ENCODE results near the gene CA9. TPM values are rescaled to one million over a fixed set of nuclear protein-coding genes. Genes with fewer than 3 reads are reported as not detected.
"Not testable (repeated sequence)": the region's sequence is repeated elsewhere in the genome, so short reads cannot be mapped to it uniquely, and the experiment has no call there.

CA9 gene
- total RNA-seq, 1 experiment from 2014 or later: 8.5 TPM

GRCh38 chr9:35641478-35641877, 32.2 kb upstream of the CA9 start:
- H3K9me2 ChIP-seq (ENCODE audit: insufficient read depth); H3K9me3 ChIP-seq (ENCODE audit: control insufficient read depth in 1 of 2, insufficient read depth in 1 of 2, low read depth in 1 of 2, low read length in 2 of 2); BruUV-seq (replicated peaks); H3K79me2 ChIP-seq (ENCODE audit: insufficient read depth, low read length); H3K36me3 ChIP-seq (ENCODE audit: control insufficient read depth in 1 of 2, insufficient read depth in 2 of 2, low read length in 2 of 2); H4K20me1 ChIP-seq (ENCODE audit: insufficient read depth); H3K4me3 ChIP-seq (replicated peaks in 1 of 2; ENCODE audit: low read depth in 1 of 2, low read length in 2 of 2); RAD21 ChIA-PET (ENCODE audit: low non-redundant PET in 1 of 2, low total read pairs in 2 of 2, uncharacterized antibody in 2 of 2, unreplicated experiment in 2 of 2); H3K4me1 ChIP-seq (ENCODE audit: control insufficient read depth in 1 of 2, insufficient read depth in 2 of 2, low read length in 2 of 2); intact Hi-C loops (cut with micrococcal nuclease); H3K27me3 ChIP-seq (ENCODE audit: insufficient read depth, low read length); CTCF ChIA-PET; DNase-seq (ENCODE audit: low read depth, low spot score); H3K4me2 ChIP-seq (ENCODE audit: low read length); H2AFZ ChIP-seq (ENCODE audit: low read depth, low read length, poor library complexity, severe bottlenecking); ATAC-seq; H3K9ac ChIP-seq (ENCODE audit: low read length); H3K27ac ChIP-seq (ENCODE audit: low read depth, low read length); POLR2A ChIA-PET: not testable (repeated sequence)

- Histone ChIP-seq H3K27me3 (ENCODE audit: insufficient read depth, low read length) (no peaks in the 10 kb centered on the region), H3K9me2 (ENCODE audit: insufficient read depth) (no peaks in the 10 kb centered on the region), H3K4me3 (replicated peaks in 1 of 2; ENCODE audit: low read depth in 1 of 2, low read length in 2 of 2) (no peak overlapping the region), H3K79me2 (ENCODE audit: insufficient read depth, low read length) (no peaks in the 10 kb centered on the region), H3K9me3 (ENCODE audit: control insufficient read depth in 1 of 2, insufficient read depth in 1 of 2, low read depth in 1 of 2, low read length in 2 of 2) (no peaks in the 10 kb centered on the region), H3K36me3 (ENCODE audit: control insufficient read depth in 1 of 2, insufficient read depth in 2 of 2, low read length in 2 of 2) (no peaks in the 10 kb centered on the region), H3K9ac (ENCODE audit: low read length) (no peak overlapping the region), H3K4me2 (ENCODE audit: low read length) (no peak overlapping the region), H3K4me1 (ENCODE audit: control insufficient read depth in 1 of 2, insufficient read depth in 2 of 2, low read length in 2 of 2) (peaks cover 6 to 20% of the 10 kb centered on the region in 2 experiments; a peak in 3 of 4 replicates), H3K27ac (ENCODE audit: low read depth, low read length) (no peak overlapping the region), H2AFZ (ENCODE audit: low read depth, low read length, poor library complexity, severe bottlenecking) (no peak overlapping the region), H4K20me1 (ENCODE audit: insufficient read depth) (no peaks in the 10 kb centered on the region)
- ChIA-PET POLR2A (no interaction called here), CTCF (no interaction called here), RAD21 (ENCODE audit: low non-redundant PET in 1 of 2, low total read pairs in 2 of 2, uncharacterized antibody in 2 of 2, unreplicated experiment in 2 of 2) (no interaction called here)
- no TSS peak for BruUV-seq (replicated peaks)
- intact Hi-C loops (cut with micrococcal nuclease): no loop called here
- DNase-seq (ENCODE audit: low read depth, low spot score) (no peak), ATAC-seq (no peak)
- TF ChIP-seq TCF7L2 (IDR thresholded peaks at IDR 0.05; ENCODE audit: borderline replicate concordance, extremely low read depth, insufficient read depth, insufficient read length) (no peak), EZH2 (IDR thresholded peaks at IDR 0.05) (no peak), CBX3 (IDR thresholded peaks at IDR 0.05; ENCODE audit: low read depth) (no peak), YY1 (IDR thresholded peaks at IDR 0.05; ENCODE audit: extremely low read depth, insufficient replicate concordance, low read depth, low read length) (no peak), EZH2phosphoT487 (IDR thresholded peaks at IDR 0.05; ENCODE audit: borderline replicate concordance) (no peak)
These were observed 30.7 kb upstream of the CA9 start for GRCh38 chr9:35643046-35643445.

- peak overlapping the region; percentile 52 for H3K9ac ChIP-seq (ENCODE audit: low read length)
These were observed 28.0 kb upstream of the CA9 start for GRCh38 chr9:35645736-35646135.

More at GRCh38 chr9:35645736-35646135, 28.0 kb upstream of the CA9 start:
- Histone ChIP-seq H3K27ac (ENCODE audit: low read depth, low read length) (peak overlapping the region; percentile 56), H3K4me3 (replicated peaks in 1 of 2; ENCODE audit: low read depth in 1 of 2, low read length in 2 of 2) (peak overlapping the region; percentile 56 to 62), H3K4me1 (ENCODE audit: control insufficient read depth in 1 of 2, insufficient read depth in 2 of 2, low read length in 2 of 2) (peaks cover 6 to 20% of the 10 kb centered on the region in 2 experiments; a peak in 3 of 4 replicates), H3K4me2 (ENCODE audit: low read length) (peak overlapping the region; percentile 78)
- H3K36me3 ChIP-seq (ENCODE audit: control insufficient read depth in 1 of 2, insufficient read depth in 2 of 2, low read length in 2 of 2); BruUV-seq (replicated peaks); DNase-seq (ENCODE audit: low read depth, low spot score); ATAC-seq; H3K9me3 ChIP-seq (ENCODE audit: control insufficient read depth in 1 of 2, insufficient read depth in 1 of 2, low read depth in 1 of 2, low read length in 2 of 2); intact Hi-C loops (cut with micrococcal nuclease); H4K20me1 ChIP-seq (ENCODE audit: insufficient read depth); H2AFZ ChIP-seq (ENCODE audit: low read depth, low read length, poor library complexity, severe bottlenecking); H3K79me2 ChIP-seq (ENCODE audit: insufficient read depth, low read length); H3K27me3 ChIP-seq (ENCODE audit: insufficient read depth, low read length); H3K9me2 ChIP-seq (ENCODE audit: insufficient read depth): not testable (repeated sequence)
- ChIA-PET RAD21 (ENCODE audit: low non-redundant PET in 1 of 2, low total read pairs in 2 of 2, uncharacterized antibody in 2 of 2, unreplicated experiment in 2 of 2) (interaction anchor here in 1 of 2 experiments (1.0 kb wide), 1 partner anchor 46 kb away, joined by 3 read pairs; no protein-coding TSS in a partner anchor), POLR2A (interaction anchor here (1.7 kb wide), 1 partner anchor 12 kb away, joined by 6 read pairs; the partner anchor contains the start of genes CCDC107 and RMRP), CTCF (interaction anchor here (1.3 to 2.3 kb wide), 4 partner anchors 11 to 90 kb away, joined by 3 to 12 read pairs (median 7); partner anchors contain the start of genes CCDC107, CREB3, RMRP and TLN1)

All from HCT116 (cell line).